ENCODE data around the gene TGM6. TPM values are rescaled to one million over a fixed set of nuclear protein-coding genes. Genes with fewer than 3 reads are reported as not detected.

Gene TGM6
- not detected in 2 replicates for total RNA-seq (2014; rRNA removed; shearing (Covaris generic))

DNA sequence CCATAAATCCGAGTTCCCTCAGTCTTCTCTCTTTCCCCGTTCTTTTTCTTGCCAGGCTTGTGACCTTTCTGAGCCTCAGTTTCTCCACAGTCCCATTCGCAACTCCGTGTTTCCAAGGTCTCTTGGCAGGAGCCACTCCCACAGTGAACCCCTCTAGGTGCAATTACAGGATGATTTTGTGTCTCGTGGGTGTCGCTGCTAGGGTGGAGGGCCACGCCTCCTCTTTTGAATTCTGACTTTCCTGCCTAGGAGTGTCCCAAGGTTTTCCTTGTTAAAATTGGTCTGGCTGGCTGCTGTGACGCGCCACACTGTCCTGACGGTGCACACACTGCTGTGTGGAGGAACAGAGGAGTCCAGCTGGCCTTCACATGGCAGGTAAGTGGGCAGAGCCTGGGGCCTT, at the start of gene TGM6:
TGM6 (plus strand) TSS at position 301 of the 400 bp plus-strand sequence; CDS start at position 369, 68 bp downstream.
- no peak within 1 kb of the TSS for H3K27ac ChIP-seq
- no peak within 1 kb of the TSS for H3K4me3 ChIP-seq
- DNase-seq, result no peak
- H3K36me3 ChIP-seq, result no peaks in the 10 kb centered on the region
- H3K27me3 ChIP-seq, result peaks cover 5% of the 10 kb centered on the region; the same call in 1 of the 2 replicates
- H3K9me3 ChIP-seq (replicated peaks), result no peaks in the 10 kb centered on the region
- H3K4me1 ChIP-seq, result no peaks in the 10 kb centered on the region

DNA sequence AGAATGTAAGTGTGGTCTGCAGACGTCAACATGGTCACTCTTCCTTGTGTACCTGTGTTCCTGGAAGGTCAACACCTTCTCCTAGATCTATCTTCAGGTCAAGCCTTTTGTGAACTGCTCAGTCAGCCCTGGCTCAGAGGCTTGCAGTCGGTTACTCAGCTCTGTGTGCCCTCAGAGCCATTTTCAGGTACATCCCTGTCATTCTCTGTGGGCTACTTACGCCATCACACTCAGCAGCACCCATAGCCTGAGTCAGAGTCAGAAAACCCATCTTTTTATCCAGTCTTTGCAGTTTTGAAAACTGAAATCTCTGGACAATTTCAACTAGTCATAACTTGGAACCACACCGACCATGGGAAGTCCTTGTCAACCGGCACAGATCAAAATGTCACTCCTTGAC, 49.6 kb upstream of the TGM6 start:
- DNase-seq, result no peak
- Histone ChIP-seq H3K4me1 (no peaks in the 10 kb centered on the region), H3K36me3 (no peaks in the 10 kb centered on the region), H3K27me3 (no peaks in the 10 kb centered on the region), H3K9me3 (replicated peaks) (no peaks in the 10 kb centered on the region), H3K27ac (no peak overlapping the region), H3K4me3 (no peak overlapping the region)

- Histone ChIP-seq H3K4me3 (no peak overlapping the region), H3K4me1 (no peaks in the 10 kb centered on the region), H3K36me3 (no peaks in the 10 kb centered on the region), H3K27me3 (no peaks in the 10 kb centered on the region), H3K27ac (no peak overlapping the region), H3K9me3 (replicated peaks) (no peaks in the 10 kb centered on the region)
- no peak for DNase-seq
Observed at GRCh38 chr20:2331901-2332565, 48.7 kb upstream of the TGM6 start.

DNA sequence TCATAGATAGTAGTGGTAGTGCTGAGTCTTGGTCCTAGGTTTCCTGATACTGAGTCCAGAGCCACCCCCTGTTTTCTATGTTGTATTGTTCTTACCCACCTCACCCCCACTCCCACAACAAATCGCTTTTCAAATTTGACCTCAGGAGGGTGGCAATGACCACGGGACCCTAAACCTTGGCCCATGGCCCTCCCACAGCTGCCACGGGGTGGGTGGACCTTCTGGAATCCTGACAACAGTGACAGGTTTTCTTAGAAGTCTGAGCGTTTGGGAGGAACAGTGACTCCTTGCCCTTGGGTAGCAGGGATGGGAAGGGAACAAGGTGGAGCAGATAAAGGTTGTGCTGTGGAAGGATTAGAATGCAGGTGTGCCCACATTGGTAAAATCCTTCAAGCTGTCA, 48.0 kb upstream of the TGM6 start:
- no peak for DNase-seq
- H3K27me3 ChIP-seq, result no peaks in the 10 kb centered on the region

DNA sequence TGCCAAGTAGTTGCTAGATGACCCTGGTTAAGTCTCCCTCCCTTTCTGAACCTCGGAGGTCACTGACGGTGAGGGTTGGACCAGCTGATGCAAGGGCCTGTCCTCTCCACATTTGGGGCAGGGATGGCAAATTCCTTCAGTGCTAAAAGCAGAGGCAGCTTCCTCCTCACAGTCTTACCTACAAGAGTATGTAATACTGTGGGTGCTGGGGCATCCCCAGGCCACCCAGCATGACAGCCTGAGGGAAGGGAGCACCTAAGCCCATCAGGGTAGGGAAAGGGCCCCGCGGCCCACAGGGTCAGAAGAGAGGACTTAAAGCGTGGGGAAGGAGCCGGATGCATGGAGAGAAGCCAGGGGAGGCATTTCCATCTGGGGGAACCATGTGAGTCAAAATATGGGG, 46.9 kb upstream of the TGM6 start:
- no peaks in the 10 kb centered on the region for H3K27me3 ChIP-seq
- no peak overlapping the region for H3K4me3 ChIP-seq
- no peaks in the 10 kb centered on the region for H3K9me3 ChIP-seq (replicated peaks)
- no peaks in the 10 kb centered on the region for H3K36me3 ChIP-seq
- no peak for DNase-seq
- no peak overlapping the region for H3K27ac ChIP-seq
- H3K4me1 ChIP-seq, result no peaks in the 10 kb centered on the region

More for the DNA sequence above, 48.0 kb upstream of the TGM6 start:
- Histone ChIP-seq H3K27ac (no peak overlapping the region), H3K4me1 (no peaks in the 10 kb centered on the region), H3K4me3 (no peak overlapping the region), H3K36me3 (no peaks in the 10 kb centered on the region), H3K9me3 (replicated peaks) (no peaks in the 10 kb centered on the region)

GRCh38 chr20:2335096-2335870, 45.4 kb upstream of the TGM6 start:
- H3K9me3 ChIP-seq (replicated peaks), result no peaks in the 10 kb centered on the region
- H3K4me1 ChIP-seq, result no peaks in the 10 kb centered on the region
- H3K4me3 ChIP-seq, result no peak overlapping the region
- DNase-seq, result no peak
- no peak overlapping the region for H3K27ac ChIP-seq
- no peaks in the 10 kb centered on the region for H3K36me3 ChIP-seq
- H3K27me3 ChIP-seq, result no peaks in the 10 kb centered on the region

DNA sequence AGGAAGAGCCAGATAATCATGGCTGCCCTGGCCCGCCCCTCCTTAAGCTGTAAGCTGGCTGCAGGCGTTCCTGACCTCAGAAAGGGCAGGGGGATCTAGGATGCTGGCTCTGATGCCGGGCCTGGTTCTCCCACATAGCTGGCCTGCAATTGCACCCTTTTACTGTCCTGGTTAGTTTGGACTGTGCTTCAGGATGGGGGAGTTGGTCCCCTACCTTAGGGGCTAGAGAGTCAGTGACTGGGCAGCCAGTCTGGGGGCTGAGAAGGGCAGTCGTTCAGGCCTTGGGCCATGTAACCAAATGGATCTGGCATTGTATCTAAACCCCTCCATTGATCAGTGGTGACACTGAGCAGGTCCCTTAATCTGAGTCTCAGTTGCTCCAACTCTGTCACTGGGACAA, 44.2 kb upstream of the TGM6 start:
- H3K27me3 ChIP-seq, result no peaks in the 10 kb centered on the region
- DNase-seq, result no peak
- H3K4me3 ChIP-seq, result no peak overlapping the region

GRCh38 chr20:2337142-2337541, 43.6 kb upstream of the TGM6 start:
- Histone ChIP-seq H3K4me1 (no peaks in the 10 kb centered on the region), H3K36me3 (no peaks in the 10 kb centered on the region), H3K27me3 (no peaks in the 10 kb centered on the region), H3K4me3 (no peak overlapping the region), H3K9me3 (replicated peaks) (no peaks in the 10 kb centered on the region), H3K27ac (no peak overlapping the region)
- no peak for DNase-seq

More for the DNA sequence above, 44.2 kb upstream of the TGM6 start:
- Histone ChIP-seq H3K27ac (no peak overlapping the region), H3K4me1 (no peaks in the 10 kb centered on the region), H3K36me3 (no peaks in the 10 kb centered on the region), H3K9me3 (replicated peaks) (no peaks in the 10 kb centered on the region)

DNA sequence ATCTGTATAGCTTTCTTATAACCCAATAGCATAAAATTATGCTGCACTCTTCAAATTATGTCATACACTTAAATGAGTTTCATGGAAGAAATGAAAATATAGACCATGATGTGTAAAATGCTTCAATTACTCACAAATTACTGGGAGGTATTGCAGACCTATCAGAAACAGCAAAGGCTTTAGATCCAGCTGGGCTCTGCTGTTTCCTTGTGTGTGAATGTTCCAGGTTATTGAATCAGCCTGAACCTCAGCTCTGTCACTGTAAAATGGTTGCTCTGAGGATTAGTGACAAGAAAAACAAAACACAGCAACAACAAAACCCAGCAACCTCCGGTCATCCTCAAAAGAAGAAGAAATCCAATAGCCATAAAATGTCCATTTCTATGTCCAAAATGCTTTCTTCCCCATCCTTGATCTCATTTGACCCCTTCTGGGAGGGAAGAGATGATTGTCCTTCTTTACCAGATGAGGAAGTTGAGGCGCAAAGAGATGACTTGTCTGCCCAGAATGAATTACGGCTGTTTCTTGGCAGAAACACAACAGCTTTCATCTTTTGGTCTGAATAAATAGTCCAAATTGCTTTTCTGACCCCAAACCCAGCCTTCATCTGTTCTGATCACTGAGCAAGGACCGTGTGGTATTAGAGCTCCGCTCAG, 42.2 kb upstream of the TGM6 start:
- Histone ChIP-seq H3K4me1 (no peaks in the 10 kb centered on the region), H3K4me3 (no peak overlapping the region), H3K9me3 (replicated peaks) (no peaks in the 10 kb centered on the region), H3K27me3 (no peaks in the 10 kb centered on the region), H3K36me3 (no peaks in the 10 kb centered on the region), H3K27ac (no peak overlapping the region)
- no peak for DNase-seq

DNA sequence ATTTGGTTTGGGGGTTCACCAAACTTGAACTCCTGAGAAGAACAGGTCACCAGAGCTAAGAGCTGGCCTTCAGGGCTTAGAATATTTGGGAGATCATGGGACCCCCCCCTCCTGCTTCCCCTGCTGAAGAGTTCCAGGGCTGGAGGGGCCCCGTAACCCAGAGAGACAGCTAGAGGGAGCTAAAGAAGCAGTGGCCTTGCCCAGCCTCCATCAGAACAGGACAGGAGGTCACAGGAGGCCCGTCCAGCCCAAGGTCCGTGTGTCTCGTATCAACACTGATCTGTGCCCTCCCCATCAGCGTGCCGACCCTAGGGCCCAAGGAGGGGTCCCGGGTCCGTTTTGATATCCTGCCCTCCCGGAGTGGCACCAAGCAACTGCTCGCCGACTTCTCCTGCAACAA, 40.6 kb upstream of the TGM6 start:
- no peaks in the 10 kb centered on the region for H3K9me3 ChIP-seq (replicated peaks)
- no peak overlapping the region for H3K27ac ChIP-seq
- H3K27me3 ChIP-seq, result no peaks in the 10 kb centered on the region
- DNase-seq, result no peak
- H3K4me3 ChIP-seq, result no peak overlapping the region
- no peaks in the 10 kb centered on the region for H3K36me3 ChIP-seq
- H3K4me1 ChIP-seq, result no peaks in the 10 kb centered on the region

GRCh38 chr20:2340823-2341222, 39.9 kb upstream of the TGM6 start:
- Histone ChIP-seq H3K9me3 (replicated peaks) (no peaks in the 10 kb centered on the region), H3K4me3 (no peak overlapping the region), H3K27ac (no peak overlapping the region), H3K4me1 (no peaks in the 10 kb centered on the region), H3K36me3 (no peaks in the 10 kb centered on the region), H3K27me3 (no peaks in the 10 kb centered on the region)
- DNase-seq, result no peak

GRCh38 chr20:2341336-2341735, 39.4 kb upstream of the TGM6 start:
- Histone ChIP-seq H3K36me3 (no peaks in the 10 kb centered on the region), H3K4me1 (no peaks in the 10 kb centered on the region), H3K27ac (no peak overlapping the region), H3K4me3 (no peak overlapping the region), H3K27me3 (no peaks in the 10 kb centered on the region), H3K9me3 (replicated peaks) (no peaks in the 10 kb centered on the region)
- DNase-seq, result no peak

GRCh38 chr20:2342243-2342642, 38.5 kb upstream of the TGM6 start:
- no peaks in the 10 kb centered on the region for H3K27me3 ChIP-seq

GRCh38 chr20:2346188-2346587, 34.5 kb upstream of the TGM6 start:
- Histone ChIP-seq H3K9me3 (replicated peaks) (no peaks in the 10 kb centered on the region), H3K27ac (no peak overlapping the region), H3K4me3 (no peak overlapping the region), H3K36me3 (no peaks in the 10 kb centered on the region), H3K4me1 (no peaks in the 10 kb centered on the region), H3K27me3 (no peaks in the 10 kb centered on the region)
- no peak for DNase-seq

More at GRCh38 chr20:2342243-2342642, 38.5 kb upstream of the TGM6 start:
- Histone ChIP-seq H3K36me3 (no peaks in the 10 kb centered on the region), H3K9me3 (replicated peaks) (no peaks in the 10 kb centered on the region), H3K27ac (no peak overlapping the region), H3K4me1 (no peaks in the 10 kb centered on the region), H3K4me3 (no peak overlapping the region)
- DNase-seq, result no peak

- no peaks in the 10 kb centered on the region for H3K36me3 ChIP-seq
- H3K27ac ChIP-seq, result no peak overlapping the region
- no peaks in the 10 kb centered on the region for H3K27me3 ChIP-seq
- H3K4me3 ChIP-seq, result no peak overlapping the region
- H3K9me3 ChIP-seq (replicated peaks), result no peaks in the 10 kb centered on the region
- DNase-seq, result no peak
- 0 out of 2 replicates have a peak, but pooled peaks cover 2% of the 10 kb centered on the region for H3K4me1 ChIP-seq
Observed at GRCh38 chr20:2348336-2348735, 32.4 kb upstream of the TGM6 start.

Data from SJCRH30 (cell line).